HepG2 (cell line): ENCODE results near the gene PLEKHB2. TPM values are rescaled to one million over a fixed set of nuclear protein-coding genes. Genes with fewer than 3 reads are reported as not detected.

ENCODE experiments used
- ATAC-seq: fragments of 200-7000 bp; cut with Tn5 transposase; 3 replicates; pipeline ENCODE4 v1.9.1; 2020; ENCODE audit warnings: mild to moderate bottlenecking, moderate library complexity
- BruUV-seq: library from RNA; stranded (reverse); fragments of 400-500 nt; replicated peaks from 2 replicates; lab custom pipeline; 2021; lab: Mats Ljungman, UMichigan
- CTCF ChIA-PET: fragments of 300-600 bp; formaldehyde crosslinking; extraction: SDS; loops from one replicate; lab custom pipeline; 2021; ENCODE audit warnings: low total read pairs, inconsistent platforms, low intra/inter-chr PET ratio; lab: Yijun Ruan, JAX
- POLR2A ChIA-PET: fragments of 350-600 bp; sonication (Branson Sonifier 250); formaldehyde crosslinking; loops from one replicate; lab custom pipeline; 2020; ENCODE audit warnings: antibody characterized with exemption, inconsistent platforms; lab: Yijun Ruan, JAX
- DNase-seq: peaks from one replicate; pipeline ENCODE4 v3.0.0-alpha.2; 2015; ENCODE audit warnings: low spot score
- FAIRE-seq: peaks from 3 replicates; lab custom pipeline; 2011; peaks lifted over from hg19 to GRCh38; lab: Jason Lieb, UNC
- H2AFZ ChIP-seq: one replicate; pipeline ENCODE4 v1.6.1; 2011; ENCODE audit warnings: low read length, inconsistent platforms
- H3K27ac ChIP-seq: fragments of 300-600 bp; 3 replicates; pipeline ENCODE4 v1.8.0; 2011; ENCODE audit warnings: mixed run types, mild to moderate bottlenecking, mixed read lengths, low read length, inconsistent platforms; ENCODE audit not compliant: insufficient read depth; ENCODE audit errors: extremely low read length
- H3K27me3 ChIP-seq, 2 experiments: fragments of 200-600 bp in 1 of 2; 2 replicates in 1 of 2; 3 replicates in 1 of 2; pipeline versions ENCODE4 v1.6.0 to v1.8.0; 2011; ENCODE audit warnings: low read length in 2 of 2, mild to moderate bottlenecking in 2 of 2, moderate library complexity in 2 of 2, inconsistent platforms in 1 of 2; ENCODE audit not compliant: insufficient read depth in 2 of 2, control insufficient read depth in 1 of 2
- H3K36me3 ChIP-seq, 2 experiments: fragments of 200-600 bp in 1 of 2; replicated peaks in 1 of 2; 2 replicates in 1 of 2; 3 replicates in 1 of 2; pipeline versions ENCODE4 v1.5.1 to v1.8.0; 2011; ENCODE audit warnings: low read length in 2 of 2, inconsistent platforms in 1 of 2; ENCODE audit not compliant: insufficient read depth in 2 of 2, control insufficient read depth in 1 of 2
- H3K4me1 ChIP-seq: 2 replicates; pipeline ENCODE4 v1.5.1; 2012; ENCODE audit warnings: low read length, inconsistent platforms; ENCODE audit not compliant: insufficient read depth
- H3K4me2 ChIP-seq: 2 replicates; pipeline ENCODE4 v1.6.0; 2011; ENCODE audit warnings: low read depth, low read length, inconsistent platforms
- H3K4me3 ChIP-seq, 3 experiments: fragments of 200-600 bp in 1 of 3; sonication (generic), shearing (Covaris generic) in 1 of 3; replicated peaks in 1 of 3; 2 replicates each; pipeline ENCODE4 v1.5.1; 2011 to 2016; ENCODE audit warnings: low read length in 3 of 3, inconsistent platforms in 2 of 3, low read depth in 2 of 3, mild to moderate bottlenecking in 2 of 3, control low read depth in 1 of 3, mixed read lengths in 1 of 3; ENCODE audit not compliant: insufficient read depth in 1 of 3
- H3K79me2 ChIP-seq: one replicate; pipeline ENCODE4 v1.6.1; 2011; ENCODE audit warnings: low read length, inconsistent platforms; ENCODE audit not compliant: insufficient read depth
- H3K9ac ChIP-seq: 2 replicates; pipeline ENCODE4 v1.6.0; 2011; ENCODE audit warnings: mild to moderate bottlenecking, low read depth, low read length, inconsistent platforms; ENCODE audit not compliant: insufficient read depth
- H3K9me3 ChIP-seq: 2 replicates; pipeline ENCODE4 v1.5.1; 2012; ENCODE audit warnings: mild to moderate bottlenecking, low read length
- H4K20me1 ChIP-seq: 2 replicates; pipeline ENCODE4 v1.6.0; 2011; ENCODE audit warnings: inconsistent platforms, mild to moderate bottlenecking, low read length, moderate library complexity; ENCODE audit not compliant: insufficient read depth
- CENPBD1 ChIP-seq: sonication (generic); formaldehyde crosslinking; IDR thresholded peaks from 2 replicates; pipeline ENCODE4 v1.8.0; 2022; ENCODE audit warnings: missing genetic modification reagents, low read depth, mild to moderate bottlenecking, borderline replicate concordance
- GFI1 ChIP-seq: sonication (generic); formaldehyde crosslinking; IDR thresholded peaks from 2 replicates; pipeline ENCODE4 v1.5.0; 2020; ENCODE audit warnings: missing genetic modification reagents, mild to moderate bottlenecking, borderline replicate concordance
- HMGXB4 ChIP-seq, 2 experiments: sonication (generic) in 1 of 2; formaldehyde crosslinking in 1 of 2; IDR thresholded peaks; 2 replicates each; pipeline versions ENCODE4 v1.4.0 to v1.6.1; 2018 to 2020; ENCODE audit warnings: missing genetic modification reagents in 2 of 2, borderline replicate concordance in 1 of 2, low read depth in 1 of 2, mild to moderate bottlenecking in 1 of 2, missing biosample characterization in 1 of 2
- KLF15 ChIP-seq: sonication (generic); formaldehyde crosslinking; IDR thresholded peaks from 2 replicates; pipeline ENCODE4 v1.8.1; 2023; ENCODE audit warnings: borderline replicate concordance, mild to moderate bottlenecking, inconsistent platforms, missing genetic modification reagents, mixed read lengths
- MXD1 ChIP-seq: sonication (generic); formaldehyde crosslinking; IDR thresholded peaks from 2 replicates; pipeline ENCODE4 v1.4.0; 2020; ENCODE audit warnings: mild to moderate bottlenecking, missing genetic modification reagents
- SSRP1 ChIP-seq: IDR thresholded peaks from 2 replicates; pipeline ENCODE4 v1.6.1; 2016; ENCODE audit warnings: control low read depth
- ZNF644 ChIP-seq: IDR thresholded peaks from 2 replicates; pipeline ENCODE4 v1.6.1; 2016; ENCODE audit warnings: low read depth
- WGBS: methylation state at CpG from one replicate; pipeline ENCODE4 v1.1.6; 2017; ENCODE audit warnings: low lambda C conversion rate; 5-methylcytosine and 5-hydroxymethylcytosine counted together
- in situ Hi-C: cut with HindIII; loops from 2 replicates; pipeline ENCODE4 v1.10.0; 2017; ENCODE audit warnings: low pct_unique_long_range_greater_than_20kb; ENCODE audit not compliant: extremely low pct_ligation_motif_present
- intact Hi-C: fragments of 100-400 bp; cut with micrococcal nuclease; formaldehyde crosslinking; loops from one replicate; pipeline ENCODE4 v1.10.0; 2022; ENCODE audit not compliant: unreplicated experiment
- polyA plus RNA-seq, 8 experiments: library from polyadenylated mRNA; depleted of rRNA in 3 of 8; stranded (reverse) in 7 of 8; unstranded in 1 of 8; fragments of >200 nt; fragmentation: Illumina TruSeq in 4 of 8; extraction: Trizol in 4 of 8; gene quantifications; 2 replicates each; pipeline versions ENCODE4 v1.2.1 to v1.2.3, GENCODE V29; 2011 to 2016; ENCODE audit warnings: low read depth in 4 of 8, missing spikeins in 1 of 8, mixed read lengths in 1 of 8; ENCODE audit not compliant: insufficient read depth in 1 of 8
- total RNA-seq, 5 experiments: library from RNA; depleted of rRNA; stranded (reverse); fragments of >200 nt; fragmentation: Illumina TruSeq; extraction: Trizol; gene quantifications; 2 replicates each; pipeline ENCODE4 v1.2.3, GENCODE V29; 2016; ENCODE audit warnings: low read depth in 1 of 5

The PLEKHB2 gene
- total and polyA plus RNA-seq, 2 of the 13 experiments (the other 11 are each of a cell fraction or from before 2014, with no cell fraction given): 73.0 to 78.9 TPM

GRCh38 chr2:131155208-131155855 lies 50.2 kb downstream of the PLEKHB2 start:
- TF ChIP-seq MXD1 (CRISPR knock-in tag) (no peak), ZNF644 (CRISPR knock-in tag) (no peak), GFI1 (no peak), CENPBD1 (no peak), HMGXB4 (CRISPR knock-in tag; IDR thresholded peaks at IDR 0.05; ENCODE audit: borderline replicate concordance in 1 of 2, low read depth in 1 of 2) (no peak), KLF15 (CRISPR knock-in tag) (no peak), SSRP1 (CRISPR knock-in tag) (no peak)
- ChIA-PET POLR2A (no interaction called here), CTCF (no interaction called here)
- intact Hi-C loops (loop anchor here (2.0 to 10.0 kb wide), 4 partner anchors 257 to 989 kb away; partner anchors contain the start of gene MZT2A), in situ Hi-C loops (loop anchor here (25.0 kb wide), 1 partner anchor 507 kb away; no protein-coding TSS in a partner anchor)
- no peak overlapping the region for H2AFZ ChIP-seq
- no peak for ATAC-seq
- no peak overlapping the region for H3K4me2 ChIP-seq
- no peak overlapping the region for H3K27ac ChIP-seq
- H3K4me1 ChIP-seq: peaks cover 33% of the 10 kb centered on the region
- H4K20me1 ChIP-seq: peaks cover 7% of the 10 kb centered on the region; the same call in 1 of the 2 replicates
- no peak for FAIRE-seq
- 85% methylated on average over 40 of the region's 46 CpGs for WGBS
- no peak overlapping the region for H3K9ac ChIP-seq
- H3K79me2 ChIP-seq: no peaks in the 10 kb centered on the region
- no peak overlapping the region for H3K4me3 ChIP-seq
- BruUV-seq: no TSS peak
- H3K27me3 ChIP-seq: peaks cover 0 to 28% of the 10 kb centered on the region in 2 experiments; a peak in 3 of 5 replicates
- DNase-seq: no peak
- no peaks in the 10 kb centered on the region for H3K9me3 ChIP-seq
- H3K36me3 ChIP-seq: peaks cover 0 to 3% of the 10 kb centered on the region in 2 experiments; a peak in 1 of 5 replicates
